ENCODE measurements around the gene GNAI3. TPM values are rescaled to one million over a fixed set of nuclear protein-coding genes. Genes with fewer than 3 reads are reported as not detected.

The GNAI3 gene
- total RNA-seq, 2 donors from 2014 or later: 2.6 to 2.8 TPM

GRCh38 chr1:109543988-109544735 is 4.3 kb upstream of the GNAI3 start:
- no peak for DNase-seq (ENCODE audit: low spot score)
- H3K36me3 ChIP-seq: no peaks in the 10 kb centered on the region
- no peak overlapping the region for H3K27ac ChIP-seq
- no peak overlapping the region for H3K4me3 ChIP-seq
- no peaks in the 10 kb centered on the region for H3K9me3 ChIP-seq
- H3K27me3 ChIP-seq: no peaks in the 10 kb centered on the region
- H3K4me1 ChIP-seq: peaks cover 0 to 26% of the 10 kb centered on the region in 2 donors
- no peak for TF ChIP-seq CTCF (IDR thresholded peaks at IDR 0.05)

DNA sequence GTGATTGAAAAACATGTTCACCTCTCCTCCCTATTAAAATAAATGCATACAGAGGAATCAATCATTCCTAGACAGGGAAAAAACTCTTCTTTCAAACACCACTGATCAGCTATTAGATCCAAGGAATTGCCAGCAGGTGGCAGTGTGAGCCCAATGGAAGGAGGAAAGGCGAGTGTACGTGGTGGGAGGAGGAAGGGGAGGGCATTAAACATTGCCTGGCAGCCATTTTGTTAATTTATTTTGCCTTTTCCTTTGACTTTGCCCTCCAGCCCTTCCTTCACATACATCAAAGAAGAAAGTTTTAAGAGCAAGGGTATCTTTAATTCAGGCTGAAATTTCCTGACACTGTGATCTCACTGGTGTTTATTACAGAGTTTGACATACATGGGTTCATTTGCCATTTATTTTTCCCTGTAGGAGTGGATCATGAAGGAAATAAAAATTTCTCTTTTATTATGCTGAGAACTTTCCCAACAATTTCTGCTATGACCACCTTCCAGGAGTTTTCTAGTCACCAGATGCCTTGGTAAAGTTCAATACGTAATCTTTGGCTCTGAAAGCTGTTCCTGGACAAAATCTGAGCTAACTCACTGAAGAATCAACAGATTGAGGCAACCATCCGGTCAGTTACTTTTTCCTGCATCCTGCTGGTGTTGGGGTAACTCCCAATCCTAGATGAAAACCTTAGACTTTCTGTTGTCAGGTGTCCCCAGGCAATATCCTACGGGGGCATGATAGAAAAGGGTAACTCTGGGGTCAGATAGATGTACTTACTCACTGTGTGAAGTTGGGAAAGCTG is 1.9 kb upstream of the GNAI3 start:
- peaks cover 0 to 43% of the 10 kb centered on the region in 2 donors for H3K4me1 ChIP-seq
- peak overlapping the region; percentile 94 to 96 for H3K27ac ChIP-seq
- no peaks in the 10 kb centered on the region for H3K9me3 ChIP-seq
- H3K4me3 ChIP-seq: peak overlapping the region in 1 of 2 donors; percentile 89
- H3K27me3 ChIP-seq: no peaks in the 10 kb centered on the region
- peak; percentile 63 to 93 for TF ChIP-seq CTCF (IDR thresholded peaks at IDR 0.05)
- H3K36me3 ChIP-seq: no peaks in the 10 kb centered on the region
- DNase-seq (ENCODE audit: low spot score): peak; percentile 91

GRCh38 chr1:109547463-109548320 is 723 bp upstream of the GNAI3 start:
- Histone ChIP-seq H3K4me3 (peak overlapping the region; percentile 89 to 97), H3K36me3 (no peaks in the 10 kb centered on the region), H3K4me1 (peaks cover 0 to 39% of the 10 kb centered on the region in 2 donors), H3K27me3 (no peaks in the 10 kb centered on the region), H3K9me3 (no peaks in the 10 kb centered on the region), H3K27ac (peak overlapping the region; percentile 94 to 96)
- TF ChIP-seq CTCF (IDR thresholded peaks at IDR 0.05): no peak
- no peak for DNase-seq (ENCODE audit: low spot score)

- no peak overlapping the region for H3K4me3 ChIP-seq
- H3K36me3 ChIP-seq: no peaks in the 10 kb centered on the region
- DNase-seq (ENCODE audit: low spot score): no peak
- no peak for TF ChIP-seq CTCF (IDR thresholded peaks at IDR 0.05)
- H3K27me3 ChIP-seq: no peaks in the 10 kb centered on the region
- H3K9me3 ChIP-seq: no peaks in the 10 kb centered on the region
- peaks cover 0 to 22% of the 10 kb centered on the region in 2 donors for H3K4me1 ChIP-seq
- H3K27ac ChIP-seq: no peak overlapping the region
These were observed 8.1 kb downstream of the GNAI3 start for GRCh38 chr1:109556563-109556962.

- Histone ChIP-seq H3K9me3 (no peaks in the 10 kb centered on the region), H3K4me3 (no peak overlapping the region), H3K27me3 (no peaks in the 10 kb centered on the region), H3K36me3 (no peaks in the 10 kb centered on the region), H3K4me1 (peaks cover 0 to 26% of the 10 kb centered on the region in 2 donors), H3K27ac (no peak overlapping the region)
- DNase-seq (ENCODE audit: low spot score): no peak
- no peak for TF ChIP-seq CTCF (IDR thresholded peaks at IDR 0.05)
These were observed 9.1 kb downstream of the GNAI3 start for GRCh38 chr1:109557520-109557919.
